Measurements from ENCODE around the gene BCAP29.

The BCAP29 gene

DNA sequence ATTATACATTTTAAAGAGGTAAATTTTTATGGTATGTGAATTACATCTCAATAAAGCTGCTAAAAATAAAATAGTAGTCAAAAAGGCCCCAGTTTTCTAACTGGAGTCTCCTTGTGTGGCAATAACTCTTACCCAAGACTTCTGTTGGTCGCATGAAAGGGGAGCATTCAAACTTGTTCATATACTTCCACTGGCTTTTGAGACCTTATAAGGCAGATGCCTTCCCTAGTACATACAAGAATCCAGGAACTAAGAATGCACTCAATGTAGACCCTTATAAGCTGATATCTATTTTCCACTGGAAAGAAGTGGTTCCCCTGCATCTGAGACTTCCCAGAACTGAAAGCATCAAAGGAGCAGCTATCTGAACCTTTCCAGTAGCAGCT, 13.0 kb downstream of the BCAP29 start:
- H4K12ac ChIP-seq (ENCODE audit: low read depth, low read length), result no peak overlapping the region
- no peak overlapping the region for H2AK5ac ChIP-seq (ENCODE audit: low read length)
- no peak overlapping the region for H2BK120ac ChIP-seq (ENCODE audit: insufficient read depth, low read length, poor library complexity)
- H3K79me2 ChIP-seq (ENCODE audit: control insufficient read depth, insufficient read depth, low read length, poor library complexity), result no peaks in the 10 kb centered on the region
- H3K18ac ChIP-seq (ENCODE audit: low read length), result no peak overlapping the region
- no peak overlapping the region for H3K23ac ChIP-seq (ENCODE audit: low read length)
- H3K4me3 ChIP-seq (ENCODE audit: low read depth, low read length), result no peak overlapping the region
- no CpG with 5 or more reads among the region's 1 CpG for WGBS (ENCODE audit: extremely low coverage, insufficient coverage, insufficient read length)
- no peaks in the 10 kb centered on the region for H3K79me1 ChIP-seq (ENCODE audit: low read length)
- H3K4me1 ChIP-seq (ENCODE audit: control insufficient read depth in 1 of 2, insufficient read depth in 2 of 2, low read length in 2 of 2), result no peaks in the 10 kb centered on the region
- no peak overlapping the region for H3K9ac ChIP-seq (ENCODE audit: low read length)
- no peak for DNase-seq
- no peak overlapping the region for H3K14ac ChIP-seq (ENCODE audit: low read length)
- H3K27me3 ChIP-seq (ENCODE audit: insufficient read depth, low read length), result no peaks in the 10 kb centered on the region
- no peak overlapping the region for H4K8ac ChIP-seq (ENCODE audit: low read depth, low read length)
- no peaks in the 10 kb centered on the region for H3K9me3 ChIP-seq (ENCODE audit: insufficient read depth, low read depth, low read length)
- no peak overlapping the region for H3K27ac ChIP-seq (ENCODE audit: low read depth, low read length)
- peaks cover 0 to 2% of the 10 kb centered on the region in 2 experiments for H3K36me3 ChIP-seq (ENCODE audit: control insufficient read depth in 1 of 2, insufficient read depth in 2 of 2, low read length in 2 of 2)
- H2BK5ac ChIP-seq (ENCODE audit: low read depth, low read length, poor library complexity), result no peak overlapping the region
- no peak overlapping the region for H2AFZ ChIP-seq (ENCODE audit: insufficient read depth, low read length, poor library complexity)
- no peak overlapping the region for H3K4ac ChIP-seq (ENCODE audit: low read depth, low read length)
- H3K4me2 ChIP-seq (ENCODE audit: low read length), result no peak overlapping the region
- H4K91ac ChIP-seq (ENCODE audit: low read depth, low read length), result no peak overlapping the region
- H2BK12ac ChIP-seq (ENCODE audit: low read length), result no peak overlapping the region

DNA sequence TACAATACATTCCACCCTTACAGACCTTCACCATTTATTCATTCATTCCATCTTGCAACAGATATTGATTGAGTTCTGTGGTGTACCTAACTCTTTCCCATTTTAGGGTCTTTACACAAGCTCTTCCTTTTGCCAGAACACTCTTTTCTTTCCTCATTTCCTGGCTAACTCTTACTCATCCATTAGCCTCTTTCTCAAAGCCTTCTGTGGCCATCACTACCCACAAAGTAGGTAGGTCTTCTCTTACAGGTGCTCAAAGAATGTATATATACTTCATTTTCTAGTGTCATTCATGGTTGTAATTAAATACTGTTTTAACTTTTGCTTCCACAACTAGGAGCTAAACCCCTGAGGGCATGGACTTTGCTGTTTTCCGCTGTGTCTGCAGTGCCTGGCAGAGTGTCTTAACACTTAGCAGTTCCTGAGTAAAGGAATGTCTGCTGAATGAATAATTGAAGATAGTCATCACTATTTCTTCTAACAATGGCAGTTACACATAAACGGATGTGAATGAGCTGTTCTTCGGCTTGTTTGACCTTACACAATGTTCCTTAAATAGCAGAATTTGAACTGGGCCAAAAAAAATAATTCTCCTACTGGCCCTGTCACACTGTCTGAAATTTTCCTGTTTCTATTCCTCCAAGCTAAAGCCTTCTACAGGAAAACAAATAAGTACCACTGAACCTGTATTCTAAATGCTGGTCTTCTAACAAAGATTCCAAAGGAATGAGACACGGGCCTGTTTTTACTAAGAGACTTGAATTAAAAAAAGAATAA, 15.1 kb downstream of the BCAP29 start:
- Histone ChIP-seq H3K18ac (ENCODE audit: low read length) (no peak overlapping the region), H3K36me3 (ENCODE audit: control insufficient read depth in 1 of 2, insufficient read depth in 2 of 2, low read length in 2 of 2) (peaks cover 0 to 4% of the 10 kb centered on the region in 2 experiments), H3K79me1 (ENCODE audit: low read length) (no peaks in the 10 kb centered on the region), H4K91ac (ENCODE audit: low read depth, low read length) (no peak overlapping the region), H3K4ac (ENCODE audit: low read depth, low read length) (no peak overlapping the region), H4K12ac (ENCODE audit: low read depth, low read length) (no peak overlapping the region), H3K14ac (ENCODE audit: low read length) (no peak overlapping the region), H2AFZ (ENCODE audit: insufficient read depth, low read length, poor library complexity) (no peak overlapping the region), H3K79me2 (ENCODE audit: control insufficient read depth, insufficient read depth, low read length, poor library complexity) (no peaks in the 10 kb centered on the region), H2BK120ac (ENCODE audit: insufficient read depth, low read length, poor library complexity) (no peak overlapping the region), H3K27ac (ENCODE audit: low read depth, low read length) (peak overlapping the region; percentile 72), H3K9ac (ENCODE audit: low read length) (no peak overlapping the region), H2BK5ac (ENCODE audit: low read depth, low read length, poor library complexity) (no peak overlapping the region), H2AK5ac (ENCODE audit: low read length) (no peak overlapping the region), H3K4me2 (ENCODE audit: low read length) (no peak overlapping the region), H3K4me1 (ENCODE audit: control insufficient read depth in 1 of 2, insufficient read depth in 2 of 2, low read length in 2 of 2) (no peaks in the 10 kb centered on the region), H3K23ac (ENCODE audit: low read length) (no peak overlapping the region), H3K4me3 (ENCODE audit: low read depth, low read length) (no peak overlapping the region), H4K8ac (ENCODE audit: low read depth, low read length) (no peak overlapping the region), H3K9me3 (ENCODE audit: insufficient read depth, low read depth, low read length) (no peaks in the 10 kb centered on the region), H3K27me3 (ENCODE audit: insufficient read depth, low read length) (no peaks in the 10 kb centered on the region), H2BK12ac (ENCODE audit: low read length) (no peak overlapping the region)
- no CpG with 5 or more reads among the region's 4 CpGs for WGBS (ENCODE audit: extremely low coverage, insufficient coverage, insufficient read length)
- peak; percentile 83 to 92 for DNase-seq

DNA sequence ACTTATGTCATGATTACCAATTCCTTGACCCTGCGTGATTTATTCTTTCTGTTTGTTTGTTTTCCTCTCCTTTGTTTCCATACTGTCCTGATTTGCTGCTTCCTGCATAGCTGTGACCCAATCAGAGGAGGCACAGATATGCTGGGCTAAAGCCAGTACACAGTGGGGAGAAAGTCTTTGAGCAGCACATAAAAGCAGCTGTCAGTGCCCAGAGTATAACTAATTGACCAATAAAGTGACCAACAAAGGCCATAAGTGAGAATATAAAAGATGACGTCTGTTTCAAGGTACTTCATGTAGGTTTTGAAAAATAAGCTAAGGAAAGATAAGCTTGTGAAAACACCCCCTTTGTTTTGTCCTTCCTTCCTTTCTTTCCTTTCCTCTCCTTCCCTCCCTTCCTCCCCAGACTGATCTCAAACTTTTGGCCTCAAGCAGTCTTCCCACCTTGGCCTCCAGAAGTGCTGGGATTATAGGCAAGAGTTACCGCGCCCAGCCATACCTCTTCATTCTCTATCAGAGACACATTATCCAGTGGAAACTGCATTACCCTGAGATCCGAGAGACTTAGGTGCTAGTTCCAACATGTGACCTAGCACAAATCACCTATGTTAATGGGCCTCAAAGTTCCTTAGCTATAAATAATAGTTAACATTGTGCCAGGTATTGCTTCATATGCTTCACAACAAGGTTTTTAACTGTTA, 17.0 kb downstream of the BCAP29 start:
- H2BK120ac ChIP-seq (ENCODE audit: insufficient read depth, low read length, poor library complexity), result no peak overlapping the region
- H2AK5ac ChIP-seq (ENCODE audit: low read length), result no peak overlapping the region
- no peak overlapping the region for H4K91ac ChIP-seq (ENCODE audit: low read depth, low read length)
- no peak overlapping the region for H3K9ac ChIP-seq (ENCODE audit: low read length)
- no peak overlapping the region for H3K18ac ChIP-seq (ENCODE audit: low read length)
- no peak overlapping the region for H2BK5ac ChIP-seq (ENCODE audit: low read depth, low read length, poor library complexity)
- no peak overlapping the region for H3K4me3 ChIP-seq (ENCODE audit: low read depth, low read length)
- H3K23ac ChIP-seq (ENCODE audit: low read length), result no peak overlapping the region
- no peak for DNase-seq
- no peak overlapping the region for H4K12ac ChIP-seq (ENCODE audit: low read depth, low read length)
- H3K4me1 ChIP-seq (ENCODE audit: control insufficient read depth in 1 of 2, insufficient read depth in 2 of 2, low read length in 2 of 2), result no peaks in the 10 kb centered on the region
- WGBS (ENCODE audit: extremely low coverage, insufficient coverage, insufficient read length), result no CpG with 5 or more reads among the region's 5 CpGs
- peaks cover 0 to 4% of the 10 kb centered on the region in 2 experiments for H3K36me3 ChIP-seq (ENCODE audit: control insufficient read depth in 1 of 2, insufficient read depth in 2 of 2, low read length in 2 of 2)
- no peak overlapping the region for H2AFZ ChIP-seq (ENCODE audit: insufficient read depth, low read length, poor library complexity)
- H3K4ac ChIP-seq (ENCODE audit: low read depth, low read length), result no peak overlapping the region
- no peak overlapping the region for H3K14ac ChIP-seq (ENCODE audit: low read length)
- no peak overlapping the region for H2BK12ac ChIP-seq (ENCODE audit: low read length)
- H3K27ac ChIP-seq (ENCODE audit: low read depth, low read length), result no peak overlapping the region
- no peaks in the 10 kb centered on the region for H3K79me2 ChIP-seq (ENCODE audit: control insufficient read depth, insufficient read depth, low read length, poor library complexity)
- no peak overlapping the region for H3K4me2 ChIP-seq (ENCODE audit: low read length)
- no peaks in the 10 kb centered on the region for H3K27me3 ChIP-seq (ENCODE audit: insufficient read depth, low read length)
- H4K8ac ChIP-seq (ENCODE audit: low read depth, low read length), result no peak overlapping the region
- H3K79me1 ChIP-seq (ENCODE audit: low read length), result no peaks in the 10 kb centered on the region
- H3K9me3 ChIP-seq (ENCODE audit: insufficient read depth, low read depth, low read length), result no peaks in the 10 kb centered on the region

- no peak overlapping the region for H2BK5ac ChIP-seq (ENCODE audit: low read depth, low read length, poor library complexity)
- no peaks in the 10 kb centered on the region for H3K27me3 ChIP-seq (ENCODE audit: insufficient read depth, low read length)
- H3K4ac ChIP-seq (ENCODE audit: low read depth, low read length), result no peak overlapping the region
- H3K23ac ChIP-seq (ENCODE audit: low read length), result no peak overlapping the region
- H2BK120ac ChIP-seq (ENCODE audit: insufficient read depth, low read length, poor library complexity), result no peak overlapping the region
- H3K14ac ChIP-seq (ENCODE audit: low read length), result no peak overlapping the region
- H3K9me3 ChIP-seq (ENCODE audit: insufficient read depth, low read depth, low read length), result no peaks in the 10 kb centered on the region
- H3K27ac ChIP-seq (ENCODE audit: low read depth, low read length), result no peak overlapping the region
- H3K79me2 ChIP-seq (ENCODE audit: control insufficient read depth, insufficient read depth, low read length, poor library complexity), result no peaks in the 10 kb centered on the region
- H4K8ac ChIP-seq (ENCODE audit: low read depth, low read length), result no peak overlapping the region
- H3K79me1 ChIP-seq (ENCODE audit: low read length), result no peaks in the 10 kb centered on the region
- H3K9ac ChIP-seq (ENCODE audit: low read length), result no peak overlapping the region
- no peak overlapping the region for H2AFZ ChIP-seq (ENCODE audit: insufficient read depth, low read length, poor library complexity)
- no peaks in the 10 kb centered on the region for H3K4me1 ChIP-seq (ENCODE audit: control insufficient read depth in 1 of 2, insufficient read depth in 2 of 2, low read length in 2 of 2)
- H3K36me3 ChIP-seq (ENCODE audit: control insufficient read depth in 1 of 2, insufficient read depth in 2 of 2, low read length in 2 of 2), result peaks cover 0 to 4% of the 10 kb centered on the region in 2 experiments
- H2BK12ac ChIP-seq (ENCODE audit: low read length), result no peak overlapping the region
- no CpG with 5 or more reads among the region's 1 CpG for WGBS (ENCODE audit: extremely low coverage, insufficient coverage, insufficient read length)
- no peak overlapping the region for H4K12ac ChIP-seq (ENCODE audit: low read depth, low read length)
- no peak overlapping the region for H3K4me3 ChIP-seq (ENCODE audit: low read depth, low read length)
- H4K91ac ChIP-seq (ENCODE audit: low read depth, low read length), result no peak overlapping the region
- no peak for DNase-seq
- H2AK5ac ChIP-seq (ENCODE audit: low read length), result no peak overlapping the region
- H3K18ac ChIP-seq (ENCODE audit: low read length), result no peak overlapping the region
- H3K4me2 ChIP-seq (ENCODE audit: low read length), result no peak overlapping the region
Observed at GRCh38 chr7:107597582-107597916, 17.5 kb downstream of the BCAP29 start.

All from trophoblast cell (in vitro differentiated cells and primary cell).